AG20443 (cell line): ENCODE measurements around the gene C3orf80.
"Not testable (repeated sequence)": the region's sequence is repeated elsewhere in the genome, so short reads cannot be mapped to it uniquely, and the experiment has no call there.

ENCODE experiments used
- DNase-seq: peaks from one replicate; pipeline ENCODE4 v3.0.0; 2012; ENCODE audit warnings: low spot score, mixed read lengths

The C3orf80 gene

GRCh38 chr3:160213191-160213590 lies 12.0 kb upstream of the C3orf80 start:
- no peak for DNase-seq

- DNase-seq = no peak
Measured at GRCh38 chr3:160217675-160218074, 7.5 kb upstream of the C3orf80 start.

- no peak for DNase-seq
Measured at GRCh38 chr3:160218136-160218535, 7.1 kb upstream of the C3orf80 start.

- no peak for DNase-seq
Measured at GRCh38 chr3:160220038-160220437, 5.2 kb upstream of the C3orf80 start.

- no peak for DNase-seq
Measured at GRCh38 chr3:160221019-160221418, 4.2 kb upstream of the C3orf80 start.

GRCh38 chr3:160224256-160224655 lies 966 bp upstream of the C3orf80 start:
- no peak for DNase-seq

- no peak for DNase-seq
Measured at GRCh38 chr3:160224811-160225175, 429 bp upstream of the C3orf80 start.

- peak; percentile 58 for DNase-seq
Measured at GRCh38 chr3:160226026-160226907, 1.0 kb downstream of the C3orf80 start.

- no peak for DNase-seq
Measured at GRCh38 chr3:160227419-160227818, 2.2 kb downstream of the C3orf80 start.

GRCh38 chr3:160232014-160232413 lies 6.8 kb downstream of the C3orf80 start:
- no peak for DNase-seq

GRCh38 chr3:160240719-160241118 lies 15.5 kb downstream of the C3orf80 start:
- not testable (repeated sequence) for DNase-seq

- no peak for DNase-seq
Measured at GRCh38 chr3:160245261-160245800, 20.1 kb downstream of the C3orf80 start.

GRCh38 chr3:160247766-160248165 lies 22.5 kb downstream of the C3orf80 start:
- no peak for DNase-seq

GRCh38 chr3:160253298-160253697 lies 28.1 kb downstream of the C3orf80 start:
- DNase-seq = no peak

GRCh38 chr3:160257606-160258005 lies 32.4 kb downstream of the C3orf80 start:
- no peak for DNase-seq

GRCh38 chr3:160259589-160259988 lies 34.4 kb downstream of the C3orf80 start:
- DNase-seq = no peak

GRCh38 chr3:160260587-160261270 lies 35.5 kb downstream of the C3orf80 start:
- DNase-seq = peak; percentile 9

- DNase-seq = no peak
Measured at GRCh38 chr3:160265088-160265487, 39.9 kb downstream of the C3orf80 start.
